Measurements from ENCODE around the gene ST3GAL4. TPM values are rescaled to one million over a fixed set of nuclear protein-coding genes. Genes with fewer than 3 reads are reported as not detected.

ST3GAL4 gene
- polyA plus RNA-seq, 1 of the 3 experiments (the other 2 are of a cell fraction) = 32.0 TPM

- Histone ChIP-seq H3K79me2 (ENCODE audit: insufficient read depth) (peaks cover 3% of the 10 kb centered on the region; the same call in 1 of the 2 replicates), H3K4me2 (no peak overlapping the region), H3F3A (replicated peaks; ENCODE audit: insufficient read depth) (peaks cover 14% of the 10 kb centered on the region), H3K9ac (no peak overlapping the region), H3K27ac (ENCODE audit: low read depth in 2 of 2, low read length in 1 of 2) (no peak overlapping the region), H3K4me1 (ENCODE audit: control insufficient read depth in 1 of 2, insufficient read depth in 2 of 2, low read depth in 1 of 2, low read length in 1 of 2) (peaks cover 16 to 17% of the 10 kb centered on the region in 2 experiments; a peak in 3 of 4 replicates), H3K4me3 (ENCODE audit: low read depth in 2 of 2, low read length in 1 of 2) (no peak overlapping the region), H4K20me1 (ENCODE audit: insufficient read depth) (no peaks in the 10 kb centered on the region), H3K9me2 (no peaks in the 10 kb centered on the region), H3K27me3 (ENCODE audit: insufficient read depth) (no peaks in the 10 kb centered on the region), H3K9me3 (no peaks in the 10 kb centered on the region), H3K36me3 (replicated peaks in 1 of 2; ENCODE audit: control insufficient read depth in 1 of 2, insufficient read depth in 2 of 2, low read length in 1 of 2) (no peaks in the 10 kb centered on the region), H2AFZ (ENCODE audit: low read depth) (no peak overlapping the region)
- CTCF ChIA-PET = interaction anchor here (1.1 kb wide), 1 partner anchor 12 kb away, joined by 4 read pairs; no protein-coding TSS in a partner anchor
- DNase-seq = no peak
- 97% methylated on average over 3 of the region's 3 CpGs for WGBS (ENCODE audit: low lambda C conversion rate)
- no peak for TF ChIP-seq GATA2 (CRISPR knock-in tag; IDR thresholded peaks at IDR 0.05)
- TF ChIP-seq TEAD4 (IDR thresholded peaks at IDR 0.05; ENCODE audit: borderline replicate concordance, insufficient read depth) = no peak
- TF ChIP-seq ELF1 (IDR thresholded peaks at IDR 0.05) = no peak
- TF ChIP-seq USF2 (IDR thresholded peaks at IDR 0.05; ENCODE audit: borderline replicate concordance, low read depth, low read length) = no peak
- no peak for TF ChIP-seq POLR2AphosphoS5 (IDR thresholded peaks at IDR 0.05; ENCODE audit: low read depth, low read length)
- no peak for TF ChIP-seq CTCF (IDR thresholded peaks at IDR 0.05)
- TF ChIP-seq PBX3 (IDR thresholded peaks at IDR 0.05) = no peak
- no peak for TF ChIP-seq FOSL2 (IDR thresholded peaks at IDR 0.05; ENCODE audit: borderline replicate concordance, low read depth)
- TF ChIP-seq RAD21 (IDR thresholded peaks at IDR 0.05; ENCODE audit: low read length) = no peak
- TF ChIP-seq CHD2 (IDR thresholded peaks at IDR 0.05; ENCODE audit: low read length, partially characterized antibody) = no peak
- TF ChIP-seq TAF1 (IDR thresholded peaks at IDR 0.05; ENCODE audit: borderline replicate concordance, low read depth, low read length) = no peak
- no peak for TF ChIP-seq NFIC (IDR thresholded peaks at IDR 0.05; ENCODE audit: borderline replicate concordance)
- TF ChIP-seq SMC3 (IDR thresholded peaks at IDR 0.05; ENCODE audit: low read depth, low read length) = no peak
- no peak for TF ChIP-seq TCF12 (IDR thresholded peaks at IDR 0.05)
- no peak for TF ChIP-seq EP300 (IDR thresholded peaks at IDR 0.05; ENCODE audit: borderline replicate concordance in 1 of 2, low read depth in 1 of 2, low read length in 1 of 2)
- no peak for TF ChIP-seq MEF2A (IDR thresholded peaks at IDR 0.05; ENCODE audit: borderline replicate concordance, low read depth)
- no peak for TF ChIP-seq YY1 (IDR thresholded peaks at IDR 0.05; ENCODE audit: low read depth)
- TF ChIP-seq USF1 (IDR thresholded peaks at IDR 0.05; ENCODE audit: borderline replicate concordance, low read depth) = no peak
- TF ChIP-seq REST (IDR thresholded peaks at IDR 0.05; ENCODE audit: low read depth, low read length) = no peak
- no peak for TF ChIP-seq RXRA (IDR thresholded peaks at IDR 0.05; ENCODE audit: borderline replicate concordance, low read depth)
- POLR2A ChIA-PET = interaction anchor here (0.7 kb wide), 1 partner anchor 9 kb away, joined by 3 read pairs; no protein-coding TSS in a partner anchor
These were observed 32.5 kb upstream of the ST3GAL4 start for GRCh38 chr11:126322996-126323395.
